Activated naive CD4-positive, alpha-beta T cell treated with anti-CD3 and anti-CD28 coated beads, Interleukin-2, amount 10 ng/mL, durations not matched to agents 7 days and 5 days (primary cell): ENCODE data around the gene SULF2.
"Not testable (repeated sequence)": the region's sequence is repeated elsewhere in the genome, so short reads cannot be mapped to it uniquely, and the experiment has no call there.

Source experiments
- CTCF ChIA-PET: fragments of 350-600 bp; sonication (Branson Sonifier 250); formaldehyde crosslinking; loops from one replicate; lab custom pipeline; 2021; ENCODE audit warnings: antibody characterized with exemption; lab: Charles Lee
- DNase-seq: peaks from one replicate; pipeline ENCODE4 v3.0.0-alpha.2; 2020
- H3K27ac Mint-ChIP-seq: one replicate; pipeline ENCODE4 v1.8.0; 2021; ENCODE audit warnings: mild to moderate bottlenecking, moderate library complexity, mixed read lengths
- H3K27me3 Mint-ChIP-seq: one replicate; pipeline ENCODE4 v1.8.0; 2021; ENCODE audit warnings: mild to moderate bottlenecking, mixed read lengths
- H3K36me3 Mint-ChIP-seq: one replicate; pipeline ENCODE4 v1.8.0; 2021; ENCODE audit warnings: mixed read lengths
- H3K4me1 Mint-ChIP-seq: one replicate; pipeline ENCODE4 v1.8.0; 2021; ENCODE audit warnings: mixed read lengths
- H3K4me3 Mint-ChIP-seq: one replicate; pipeline ENCODE4 v1.8.0; 2021; ENCODE audit warnings: mild to moderate bottlenecking, moderate library complexity, mixed read lengths
- H3K9me3 Mint-ChIP-seq: one replicate; pipeline ENCODE4 v1.8.0; 2021; ENCODE audit warnings: mixed read lengths

The SULF2 gene

DNA sequence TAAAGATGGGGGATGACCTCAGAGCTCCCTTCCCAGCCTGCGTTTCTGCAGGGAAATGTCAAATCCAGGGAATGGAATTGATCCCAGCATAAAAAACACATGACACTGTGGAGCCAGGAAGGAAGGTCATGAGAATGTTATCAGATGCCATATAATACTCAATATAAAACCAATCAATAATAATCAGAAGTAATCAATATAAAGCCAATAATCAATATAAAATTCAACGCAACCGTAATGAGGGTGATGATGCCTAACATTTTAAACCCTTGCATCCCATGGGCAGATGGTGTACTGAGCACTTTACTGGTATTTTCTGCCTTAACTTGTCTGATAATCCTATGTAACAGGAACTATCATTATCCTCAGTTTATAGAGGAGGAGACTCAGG is 30.1 kb upstream of the SULF2 start:
- Mint-ChIP-seq H3K27me3 (peaks cover 61% of the 10 kb centered on the region), H3K9me3 (no peaks in the 10 kb centered on the region), H3K36me3 (no peaks in the 10 kb centered on the region), H3K4me3 (no peak overlapping the region), H3K27ac (no peak overlapping the region), H3K4me1 (no peaks in the 10 kb centered on the region)
- CTCF ChIA-PET: no interaction called here
- DNase-seq: no peak

DNA sequence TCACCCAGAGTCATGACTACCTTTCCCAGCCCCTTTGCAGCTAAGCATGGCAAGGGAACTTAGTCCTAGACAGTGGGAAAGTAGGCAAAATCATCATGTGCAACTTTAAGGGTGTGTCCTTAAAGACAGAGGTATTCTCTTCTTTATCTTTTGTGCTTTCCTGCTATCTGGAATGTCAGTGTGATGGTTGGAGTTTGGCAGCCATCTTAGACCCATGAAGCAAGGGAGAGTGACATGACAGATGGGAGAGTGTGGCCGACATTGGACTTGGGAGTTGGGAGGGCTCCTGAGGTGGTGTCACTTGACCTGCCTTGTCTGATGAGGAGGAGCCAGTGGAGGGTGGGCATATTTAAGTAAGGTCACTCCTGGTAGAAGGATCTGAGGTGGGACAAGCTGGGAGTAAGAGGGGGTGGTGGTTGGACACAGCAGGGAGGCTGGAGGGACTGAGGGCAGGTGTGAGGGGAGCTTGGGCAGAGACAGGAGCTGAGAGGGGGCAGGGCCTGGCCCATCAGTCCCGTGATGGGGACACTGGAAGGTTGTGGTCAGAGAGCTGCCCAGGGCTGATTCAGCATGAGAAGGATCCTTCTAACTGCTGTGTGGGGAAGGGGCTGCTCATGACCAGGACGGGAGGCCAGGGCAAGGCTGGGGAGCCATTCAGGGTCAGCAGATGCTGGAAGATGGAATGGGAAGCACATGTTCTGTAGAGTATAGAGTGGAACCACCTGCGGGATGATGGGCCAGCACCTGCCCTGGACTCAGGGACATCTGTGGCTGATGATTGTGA is 29.5 kb upstream of the SULF2 start:
- no peak for DNase-seq
- Mint-ChIP-seq H3K36me3 (no peaks in the 10 kb centered on the region), H3K9me3 (no peaks in the 10 kb centered on the region), H3K27me3 (peaks cover 67% of the 10 kb centered on the region), H3K27ac (no peak overlapping the region), H3K4me1 (no peaks in the 10 kb centered on the region), H3K4me3 (no peak overlapping the region)
- CTCF ChIA-PET: interaction anchor here (0.5 to 0.9 kb wide), 2 partner anchors 47 to 806 kb away, joined by 3 read pairs; no protein-coding TSS in a partner anchor

DNA sequence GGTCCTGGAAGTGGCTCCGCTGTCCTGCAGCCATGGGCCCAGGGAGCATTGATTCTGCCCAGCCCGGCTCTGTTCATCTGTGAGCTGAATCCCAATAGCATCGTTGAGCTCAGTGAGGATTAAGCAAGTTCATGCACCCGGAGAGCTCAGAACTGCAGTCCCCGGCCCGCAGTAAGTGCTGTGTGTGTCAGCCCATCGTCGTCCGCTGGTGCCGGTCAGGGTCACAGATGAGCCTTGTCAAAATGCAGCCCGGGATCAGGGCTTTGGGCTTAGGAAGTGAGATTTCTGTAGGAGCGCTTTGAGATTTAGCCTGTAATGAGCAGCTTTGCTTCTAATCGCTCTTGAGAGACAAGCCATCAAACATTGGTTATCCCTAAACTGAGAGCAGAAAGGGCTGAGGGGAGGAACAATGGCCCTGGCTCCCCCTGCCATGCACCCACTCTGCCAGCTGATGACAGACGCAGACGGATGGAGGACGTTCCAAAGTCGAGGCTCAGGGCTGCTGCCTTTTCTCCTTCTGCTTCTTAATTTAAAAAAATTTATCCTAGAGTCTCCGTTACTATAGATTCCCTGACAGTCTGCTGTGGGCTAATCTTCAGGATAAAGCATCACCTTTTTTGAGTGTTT is 25.6 kb upstream of the SULF2 start:
- H3K4me1 Mint-ChIP-seq: no peaks in the 10 kb centered on the region
- CTCF ChIA-PET: no interaction called here
- no peak for DNase-seq
- H3K27me3 Mint-ChIP-seq: peaks cover 63% of the 10 kb centered on the region
- no peak overlapping the region for H3K27ac Mint-ChIP-seq
- H3K36me3 Mint-ChIP-seq: no peaks in the 10 kb centered on the region
- H3K4me3 Mint-ChIP-seq: no peak overlapping the region
- H3K9me3 Mint-ChIP-seq: no peaks in the 10 kb centered on the region

- no peak for DNase-seq
- peaks cover 65% of the 10 kb centered on the region for H3K27me3 Mint-ChIP-seq
- H3K4me3 Mint-ChIP-seq: no peak overlapping the region
- CTCF ChIA-PET: no interaction called here
- H3K9me3 Mint-ChIP-seq: no peaks in the 10 kb centered on the region
- H3K36me3 Mint-ChIP-seq: no peaks in the 10 kb centered on the region
- H3K4me1 Mint-ChIP-seq: no peaks in the 10 kb centered on the region
- H3K27ac Mint-ChIP-seq: no peak overlapping the region
Observed at GRCh38 chr20:47810116-47810677, 24.9 kb upstream of the SULF2 start.

DNA sequence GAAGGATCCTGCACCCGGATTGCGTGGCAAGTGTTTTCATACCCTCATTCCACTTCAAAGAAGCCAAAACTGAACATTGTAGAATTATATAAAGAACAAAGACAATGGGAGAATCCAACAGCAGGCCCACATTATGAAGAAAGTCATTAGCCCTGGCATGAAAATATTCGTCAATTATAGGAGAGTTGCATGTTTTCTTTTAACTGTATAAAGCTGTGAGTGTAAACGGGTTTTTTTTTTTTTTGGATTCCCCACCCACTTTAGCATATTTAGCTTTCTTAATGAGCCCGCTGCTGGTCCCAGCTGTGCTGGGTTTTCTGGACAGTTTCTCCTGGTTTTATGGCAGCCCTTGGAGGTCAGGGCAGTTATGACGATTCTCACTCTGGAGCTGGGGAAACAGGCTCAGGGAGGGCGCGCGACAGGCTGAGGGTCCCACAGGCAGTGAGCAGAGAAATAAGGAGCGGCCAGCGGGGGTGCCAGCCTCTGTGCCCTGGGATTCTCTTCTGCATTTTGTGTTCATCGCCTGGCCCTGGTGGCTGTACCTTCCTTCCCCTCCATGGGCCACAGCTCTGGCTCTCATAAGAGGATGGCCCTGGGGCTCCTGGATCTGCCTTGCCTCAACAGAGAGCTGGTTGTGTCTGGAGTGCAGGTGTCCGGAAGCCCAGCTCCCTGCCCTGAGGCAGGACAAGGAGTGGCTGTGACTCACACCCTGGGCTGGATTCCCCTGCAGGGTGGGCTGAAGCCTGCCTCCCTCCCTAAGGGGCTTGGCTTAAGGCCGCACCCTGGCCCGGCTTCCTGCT is 24.1 kb upstream of the SULF2 start:
- no peaks in the 10 kb centered on the region for H3K36me3 Mint-ChIP-seq
- peaks cover 59% of the 10 kb centered on the region for H3K27me3 Mint-ChIP-seq
- CTCF ChIA-PET: no interaction called here
- no peaks in the 10 kb centered on the region for H3K4me1 Mint-ChIP-seq
- H3K27ac Mint-ChIP-seq: no peak overlapping the region
- H3K4me3 Mint-ChIP-seq: no peak overlapping the region
- no peak for DNase-seq
- no peaks in the 10 kb centered on the region for H3K9me3 Mint-ChIP-seq

- no peak for DNase-seq
- CTCF ChIA-PET: no interaction called here
- Mint-ChIP-seq H3K9me3 (no peaks in the 10 kb centered on the region), H3K27ac (no peak overlapping the region), H3K4me1 (no peaks in the 10 kb centered on the region), H3K36me3 (no peaks in the 10 kb centered on the region), H3K27me3 (peaks cover 43% of the 10 kb centered on the region), H3K4me3 (no peak overlapping the region)
Observed at GRCh38 chr20:47805951-47806350, 20.7 kb upstream of the SULF2 start.

DNA sequence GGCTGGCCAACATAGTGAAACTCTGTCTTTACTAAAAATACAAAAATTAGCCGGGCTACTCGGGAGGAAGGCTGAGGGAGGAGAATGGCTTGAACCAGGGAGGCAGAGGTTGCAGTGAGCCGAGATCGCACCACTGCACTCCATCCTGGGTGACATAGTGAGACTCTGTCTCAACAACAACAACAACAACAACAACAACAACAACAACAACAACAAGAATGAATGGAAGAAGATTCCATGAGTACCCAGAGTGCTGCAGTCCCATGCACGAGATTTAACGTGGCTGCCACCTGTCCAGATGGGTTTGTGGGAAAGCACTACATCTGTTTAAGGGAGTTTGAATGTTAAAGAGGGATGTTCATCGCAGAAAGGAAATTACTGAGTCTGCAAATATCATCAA is 19.7 kb upstream of the SULF2 start:
- H3K9me3 Mint-ChIP-seq, H3K4me3 Mint-ChIP-seq, H3K36me3 Mint-ChIP-seq, H3K4me1 Mint-ChIP-seq, CTCF ChIA-PET, H3K27ac Mint-ChIP-seq, DNase-seq: not testable (repeated sequence)
- peaks cover 33% of the 10 kb centered on the region for H3K27me3 Mint-ChIP-seq

- H3K36me3 Mint-ChIP-seq, H3K27ac Mint-ChIP-seq, DNase-seq, H3K9me3 Mint-ChIP-seq, H3K4me3 Mint-ChIP-seq, CTCF ChIA-PET, H3K4me1 Mint-ChIP-seq: not testable (repeated sequence)
- H3K27me3 Mint-ChIP-seq: peaks cover 26% of the 10 kb centered on the region
Observed at GRCh38 chr20:47804224-47804825, 19.0 kb upstream of the SULF2 start.

GRCh38 chr20:47802975-47803374 is 17.7 kb upstream of the SULF2 start:
- Mint-ChIP-seq H3K27ac (no peak overlapping the region), H3K27me3 (peaks cover 29% of the 10 kb centered on the region), H3K4me3 (no peak overlapping the region), H3K4me1 (no peaks in the 10 kb centered on the region), H3K36me3 (no peaks in the 10 kb centered on the region), H3K9me3 (no peaks in the 10 kb centered on the region)
- CTCF ChIA-PET: no interaction called here
- DNase-seq: no peak

- H3K27ac Mint-ChIP-seq: no peak overlapping the region
- peaks cover 23% of the 10 kb centered on the region for H3K27me3 Mint-ChIP-seq
- no peaks in the 10 kb centered on the region for H3K9me3 Mint-ChIP-seq
- CTCF ChIA-PET: interaction anchor here (0.7 kb wide), 1 partner anchor 9 kb away, joined by 3 read pairs; no protein-coding TSS in a partner anchor
- no peaks in the 10 kb centered on the region for H3K36me3 Mint-ChIP-seq
- H3K4me1 Mint-ChIP-seq: no peaks in the 10 kb centered on the region
- DNase-seq: no peak
- no peak overlapping the region for H3K4me3 Mint-ChIP-seq
Observed at GRCh38 chr20:47802226-47802920, 17.1 kb upstream of the SULF2 start.

- CTCF ChIA-PET: interaction anchor here (0.7 kb wide), 1 partner anchor 8 kb away, joined by 3 read pairs; no protein-coding TSS in a partner anchor
- no peak overlapping the region for H3K27ac Mint-ChIP-seq
- DNase-seq: no peak
- H3K4me1 Mint-ChIP-seq: no peaks in the 10 kb centered on the region
- no peaks in the 10 kb centered on the region for H3K36me3 Mint-ChIP-seq
- H3K27me3 Mint-ChIP-seq: peaks cover 22% of the 10 kb centered on the region
- no peak overlapping the region for H3K4me3 Mint-ChIP-seq
- H3K9me3 Mint-ChIP-seq: no peaks in the 10 kb centered on the region
Observed at GRCh38 chr20:47801759-47802158, 16.5 kb upstream of the SULF2 start.

GRCh38 chr20:47801079-47801478 is 15.8 kb upstream of the SULF2 start:
- H3K9me3 Mint-ChIP-seq: no peaks in the 10 kb centered on the region
- H3K27ac Mint-ChIP-seq: no peak overlapping the region
- H3K27me3 Mint-ChIP-seq: peaks cover 20% of the 10 kb centered on the region
- H3K36me3 Mint-ChIP-seq: no peaks in the 10 kb centered on the region
- H3K4me1 Mint-ChIP-seq: no peaks in the 10 kb centered on the region
- no peak overlapping the region for H3K4me3 Mint-ChIP-seq
- DNase-seq: no peak
- CTCF ChIA-PET: no interaction called here

DNA sequence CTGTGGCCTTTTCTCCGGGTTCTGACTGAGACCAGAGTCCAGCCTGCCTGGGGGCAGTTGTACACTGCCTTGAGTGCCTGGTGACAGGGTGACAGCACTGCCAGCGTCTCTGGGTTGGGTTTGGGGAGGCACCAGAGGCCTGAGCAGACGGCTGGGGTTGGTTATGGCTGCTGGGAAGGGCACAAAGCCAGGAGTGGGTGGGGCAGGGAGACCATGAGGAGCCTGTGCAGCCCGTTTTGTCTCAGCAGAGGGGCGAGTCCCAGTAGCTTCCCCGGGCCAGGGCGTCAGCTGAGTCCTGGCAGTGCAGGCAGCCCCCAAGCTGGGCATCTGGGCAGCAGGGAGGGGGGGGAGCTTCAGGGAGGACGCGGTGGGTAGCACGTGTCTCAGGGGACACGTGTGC is 15.3 kb upstream of the SULF2 start:
- Mint-ChIP-seq H3K4me3 (no peak overlapping the region), H3K27me3 (peaks cover 18% of the 10 kb centered on the region), H3K9me3 (no peaks in the 10 kb centered on the region), H3K27ac (no peak overlapping the region), H3K36me3 (no peaks in the 10 kb centered on the region), H3K4me1 (no peaks in the 10 kb centered on the region)
- no peak for DNase-seq
- CTCF ChIA-PET: no interaction called here
